GM04503 (cell line): ENCODE results near the gene ARL4A.

ENCODE experiments used
- DNase-seq: peaks from one replicate; pipeline ENCODE4 v3.0.0-alpha.2; 2012; ENCODE audit warnings: low read depth

ARL4A gene

DNA sequence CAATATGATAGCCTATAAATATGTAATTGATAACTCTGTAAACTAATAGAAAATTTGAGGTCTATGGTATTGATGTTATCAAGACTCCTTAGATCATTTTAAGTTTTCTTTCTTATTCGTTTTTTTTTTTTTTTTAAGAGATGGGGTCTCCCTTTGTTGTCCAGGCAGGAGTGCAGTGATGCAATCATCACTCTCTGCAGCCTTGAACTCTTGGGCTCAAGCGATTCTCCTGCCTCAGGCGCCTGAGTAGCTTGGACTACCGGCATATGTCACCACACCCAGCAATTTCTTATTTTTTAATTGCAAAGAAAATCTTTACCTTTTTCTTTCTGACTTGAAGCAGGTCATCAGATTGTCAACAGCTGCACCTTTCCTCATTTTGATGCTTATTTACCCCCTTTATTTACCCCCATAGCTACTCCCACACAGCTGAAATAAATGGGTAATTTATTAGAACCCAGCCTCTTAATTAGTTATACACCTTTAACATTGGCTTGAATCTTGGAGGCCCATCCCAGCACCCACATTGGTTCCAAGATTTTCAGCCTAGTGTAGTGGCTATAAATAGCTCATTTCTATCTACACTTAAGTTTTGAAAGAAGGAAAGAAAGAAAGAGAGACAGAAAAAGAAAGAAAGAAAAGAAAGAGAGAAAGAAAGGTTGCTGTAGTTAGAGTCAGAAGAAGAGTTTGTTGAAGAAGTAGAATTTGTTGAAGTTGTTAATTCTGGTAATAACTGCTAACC, 38.3 kb downstream of the ARL4A start:
- no peak for DNase-seq

DNA sequence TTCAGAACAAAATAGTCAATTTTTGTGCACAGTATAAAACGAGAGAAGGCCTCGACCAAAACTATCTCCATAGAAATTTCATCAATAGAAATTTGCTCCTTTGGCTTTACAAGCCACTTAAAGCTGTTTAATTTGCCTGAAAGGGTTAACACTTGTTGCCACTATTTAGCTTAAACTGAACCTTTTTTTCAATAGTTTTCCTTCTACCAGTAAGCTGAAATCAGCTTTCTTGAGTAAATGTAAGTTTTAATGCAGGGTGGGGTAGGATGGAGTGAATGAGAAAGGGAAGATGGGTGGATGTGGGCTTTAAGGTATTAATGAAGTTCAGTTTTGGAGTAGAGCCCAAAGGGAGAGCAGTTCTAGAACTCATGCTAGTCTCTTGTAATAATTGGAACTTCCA, 39.5 kb downstream of the ARL4A start:
- DNase-seq: no peak

DNA sequence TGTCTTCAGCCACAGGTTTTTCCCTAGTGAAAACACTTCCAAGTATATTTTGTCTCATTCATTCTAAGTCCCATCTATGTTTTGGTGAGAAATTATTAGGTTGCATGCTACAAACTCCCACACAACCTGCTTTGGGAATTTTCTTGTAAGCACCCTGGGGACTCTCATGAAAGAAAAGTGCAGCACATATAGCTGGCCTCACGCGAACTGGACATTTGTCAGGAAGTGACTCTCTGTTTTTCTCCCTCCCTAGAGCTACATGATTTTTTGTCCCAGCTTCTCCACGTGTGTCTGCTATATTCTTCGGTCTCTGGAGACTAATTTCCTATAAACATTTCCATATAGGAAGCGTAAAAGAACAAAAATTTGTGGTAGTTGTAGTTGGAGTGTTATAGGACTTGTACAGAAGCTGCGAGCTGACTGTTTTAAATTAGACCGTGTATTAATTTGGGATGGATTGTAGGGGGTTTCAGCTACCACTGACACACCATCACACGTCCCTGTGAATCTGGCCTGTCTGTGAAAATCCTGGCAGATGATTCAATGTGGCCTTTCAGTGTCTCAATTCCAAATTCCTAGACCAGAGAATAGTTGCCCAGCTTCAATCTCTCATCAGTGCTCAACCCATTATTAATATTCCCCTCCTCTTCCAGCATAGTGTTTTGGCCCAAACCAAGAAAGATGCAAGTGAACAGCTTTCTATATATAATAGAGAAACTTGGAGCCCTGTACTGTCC, 40.2 kb downstream of the ARL4A start:
- DNase-seq: no peak

DNA sequence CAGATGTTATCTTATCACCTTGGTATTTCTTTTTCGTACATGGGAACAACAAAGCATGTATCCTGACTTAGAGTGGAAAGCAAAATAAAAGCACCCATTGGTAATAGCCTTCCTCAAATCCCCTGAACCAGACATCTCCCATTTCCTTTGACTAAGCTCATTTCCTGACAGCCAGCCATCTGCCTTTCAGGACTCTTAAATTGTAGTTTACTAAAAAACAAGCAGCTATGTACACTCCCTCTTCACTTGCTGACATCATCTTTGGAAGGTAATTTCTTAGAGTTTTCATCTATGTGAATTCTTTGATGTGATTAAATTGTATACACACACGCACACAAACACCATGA, 40.7 kb downstream of the ARL4A start:
- DNase-seq: no peak

DNA sequence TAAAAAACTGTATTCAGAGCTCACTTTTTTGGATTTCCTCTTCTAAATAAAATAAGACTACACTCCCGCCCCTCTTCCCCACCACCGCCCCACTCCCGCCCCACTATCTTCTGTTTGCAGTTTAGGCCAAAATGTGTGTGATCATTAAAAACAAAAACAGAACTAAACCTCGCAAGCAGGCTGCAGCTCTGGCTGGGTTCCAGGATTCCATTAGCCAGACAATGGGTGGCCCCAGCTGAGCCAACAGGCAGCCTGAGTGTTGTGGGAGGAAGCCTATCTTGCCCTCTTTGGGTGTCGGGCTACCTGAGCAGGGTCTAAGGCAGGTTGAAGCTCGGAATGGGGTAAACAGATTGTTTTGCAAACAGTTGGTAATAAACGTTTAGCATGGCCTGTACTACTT, 41.7 kb downstream of the ARL4A start:
- no peak for DNase-seq

DNA sequence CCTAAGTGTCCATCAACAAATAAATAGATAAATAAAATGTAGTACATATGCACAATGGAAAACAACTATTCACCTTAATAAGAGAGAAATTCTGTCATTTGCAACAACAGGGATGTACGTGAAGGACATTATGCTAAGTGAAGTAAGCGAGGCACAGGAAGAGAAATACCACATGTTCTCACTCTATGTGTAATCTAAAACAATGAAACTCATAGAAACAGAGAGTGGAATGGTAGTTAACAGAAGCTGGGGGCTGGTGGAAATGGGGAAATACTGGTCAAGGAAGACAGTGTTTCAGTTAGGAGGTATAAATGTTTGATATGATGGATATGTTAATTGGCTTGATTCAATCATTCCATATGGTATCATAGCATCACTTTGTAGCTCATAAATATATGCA, 43.1 kb downstream of the ARL4A start:
- DNase-seq: no peak

DNA sequence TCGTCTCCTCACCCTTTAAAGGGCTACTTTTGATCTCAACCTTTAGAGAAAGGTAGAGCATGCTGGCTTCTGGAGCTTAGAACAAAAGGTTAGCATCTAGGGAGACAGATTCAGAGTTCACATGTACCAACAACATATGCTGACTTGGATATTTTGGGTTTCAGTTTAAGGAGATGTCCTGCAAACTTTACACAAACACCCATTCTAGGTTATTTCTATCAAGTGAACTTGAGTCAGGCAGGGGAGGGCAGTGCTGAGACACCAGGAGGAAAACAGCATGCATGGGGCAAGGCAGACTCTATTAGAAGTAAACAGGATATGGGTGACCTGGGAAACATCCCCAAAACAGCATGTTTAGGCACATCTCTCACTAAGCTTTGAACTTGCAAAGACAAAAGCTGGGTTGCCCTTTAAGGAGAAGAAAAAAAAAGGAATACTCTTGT, 43.8 kb downstream of the ARL4A start:
- DNase-seq: no peak

DNA sequence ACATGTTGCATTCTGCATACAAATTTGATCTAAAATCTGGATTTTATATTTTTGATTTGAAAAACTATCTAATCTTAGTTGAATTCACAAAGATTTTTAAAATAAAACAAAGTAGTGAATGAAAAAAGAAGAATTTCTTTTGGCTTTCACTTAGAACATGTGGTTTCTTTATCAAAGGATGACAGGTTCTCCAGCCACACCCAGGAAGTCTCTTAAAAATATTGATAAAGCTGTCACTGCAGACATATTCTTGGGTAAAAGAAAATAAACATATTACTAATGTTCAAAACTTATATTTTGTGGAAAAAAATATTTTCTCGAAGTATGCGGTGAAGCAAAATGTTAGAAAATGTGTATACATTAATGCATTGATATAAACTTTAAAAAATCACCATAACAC, 44.3 kb downstream of the ARL4A start:
- no peak for DNase-seq

DNA sequence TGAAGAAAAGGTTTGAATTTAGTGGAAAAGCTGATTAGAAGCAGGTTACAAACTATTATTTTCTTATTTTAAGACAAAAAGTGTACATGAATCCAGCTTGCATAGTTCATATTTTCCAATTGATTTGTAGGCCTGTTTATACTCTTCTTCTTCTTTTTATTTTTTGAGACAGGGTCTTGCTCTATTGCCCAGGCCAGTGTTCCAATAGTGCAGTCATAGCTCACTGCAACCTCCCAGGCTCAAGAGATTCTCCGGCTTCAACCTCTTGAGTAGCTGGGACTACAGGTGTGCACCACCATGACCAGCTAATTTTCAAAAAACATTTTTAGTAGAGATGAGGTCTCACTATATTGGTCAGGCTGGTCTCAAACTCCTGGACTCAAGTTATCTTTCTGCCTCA, 45.0 kb downstream of the ARL4A start:
- DNase-seq: no peak

DNA sequence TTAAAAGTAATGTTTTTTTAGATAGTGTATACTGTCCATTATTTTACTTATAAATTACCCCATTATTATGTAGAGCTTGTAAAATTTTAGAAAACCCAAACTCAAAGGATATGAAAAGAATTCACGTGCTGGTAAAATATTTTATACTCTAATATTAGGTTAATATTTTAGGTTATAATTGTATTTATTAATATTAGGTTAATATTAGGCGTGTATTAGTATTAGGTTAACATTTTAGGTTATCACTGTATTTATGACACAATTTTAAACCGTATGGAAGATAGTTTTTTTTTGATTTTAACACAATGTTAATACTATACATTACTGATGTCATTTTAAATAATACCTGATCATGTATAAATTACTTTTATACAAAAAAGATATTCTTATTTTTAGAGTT, 48.5 kb downstream of the ARL4A start:
- no peak for DNase-seq

DNA sequence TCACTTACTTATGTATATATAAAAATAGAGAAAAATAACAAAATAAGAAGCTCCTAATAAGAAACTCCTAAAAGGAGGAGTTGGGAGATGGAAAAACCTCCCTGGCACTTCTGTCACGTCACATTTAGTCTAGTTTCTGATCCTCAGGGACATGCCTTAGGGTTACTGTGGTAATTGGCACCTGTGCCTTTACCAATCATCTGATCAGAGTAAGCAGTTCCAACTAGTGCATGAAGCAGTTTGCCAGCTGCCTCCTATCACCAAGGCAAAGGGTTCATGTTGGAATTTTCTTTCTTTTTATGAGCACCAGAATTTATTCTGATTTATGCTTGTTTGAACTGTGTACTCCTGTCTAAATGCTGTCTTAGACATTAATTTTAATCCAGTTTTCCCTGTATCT, 49.9 kb downstream of the ARL4A start:
- DNase-seq: no peak

DNA sequence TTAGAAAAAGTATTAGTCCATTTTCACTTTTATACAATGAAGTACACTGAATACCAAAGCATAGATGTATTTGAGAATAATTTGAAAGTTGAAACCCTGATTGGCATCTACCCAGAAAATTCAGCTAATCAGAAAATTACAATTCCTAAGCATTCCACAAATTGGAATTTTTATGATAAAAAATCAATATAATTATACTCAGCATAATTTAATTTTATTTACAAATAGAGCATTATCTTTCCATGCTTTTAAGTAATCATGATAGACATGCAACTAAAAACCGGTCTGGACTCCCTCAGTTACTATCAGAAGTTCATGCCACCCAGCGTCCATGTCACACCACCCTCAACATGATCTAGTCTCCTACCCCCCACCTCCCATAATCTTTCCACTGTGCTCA, 50.4 kb downstream of the ARL4A start:
- DNase-seq: no peak

DNA sequence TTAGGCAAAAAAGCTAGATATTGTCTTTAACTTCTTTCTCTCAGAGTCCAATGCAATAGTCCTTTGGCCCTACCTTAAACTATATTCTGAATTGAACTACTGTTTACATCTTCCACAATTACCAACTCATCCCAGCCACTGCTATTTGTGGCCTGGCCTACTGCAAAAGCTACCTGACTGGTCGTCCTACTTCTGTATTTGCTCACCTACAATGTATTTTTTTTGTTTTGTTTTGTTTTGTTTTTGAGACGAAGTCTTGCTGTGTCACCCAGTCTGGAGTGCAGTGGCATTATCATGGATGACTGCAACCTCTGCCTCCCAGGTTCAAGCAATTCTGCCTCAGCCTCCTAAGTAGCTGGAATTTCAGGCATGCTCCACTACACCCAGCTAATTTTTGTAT, 51.2 kb downstream of the ARL4A start:
- DNase-seq: no peak
